ENCODE measurements around the gene TMPRSS11A.

The TMPRSS11A gene

GRCh38 chr4:67973608-67974007 is 10.3 kb upstream of the TMPRSS11A start:
- no peak for DNase-seq (ENCODE audit: extremely low read depth, low read depth)
- TF ChIP-seq CTCF (IDR thresholded peaks at IDR 0.05; ENCODE audit: low read depth, low read length) = no peak

GRCh38 chr4:67954890-67955289 is 8.4 kb downstream of the TMPRSS11A start:
- TF ChIP-seq CTCF (IDR thresholded peaks at IDR 0.05; ENCODE audit: low read depth, low read length) = no peak
- DNase-seq (ENCODE audit: extremely low read depth, low read depth) = no peak

GRCh38 chr4:67941074-67941473 is 22.2 kb downstream of the TMPRSS11A start:
- no peak for DNase-seq (ENCODE audit: extremely low read depth, low read depth)
- TF ChIP-seq CTCF (IDR thresholded peaks at IDR 0.05; ENCODE audit: low read depth, low read length) = no peak

- DNase-seq (ENCODE audit: extremely low read depth, low read depth) = no peak
- no peak for TF ChIP-seq CTCF (IDR thresholded peaks at IDR 0.05; ENCODE audit: low read depth, low read length)
These were observed 22.8 kb downstream of the TMPRSS11A start for GRCh38 chr4:67940506-67940905.

- no peak for DNase-seq (ENCODE audit: extremely low read depth, low read depth)
- no peak for TF ChIP-seq CTCF (IDR thresholded peaks at IDR 0.05; ENCODE audit: low read depth, low read length)
These were observed 24.1 kb downstream of the TMPRSS11A start for GRCh38 chr4:67939195-67939594.

GRCh38 chr4:67935888-67936287 is 27.4 kb downstream of the TMPRSS11A start:
- DNase-seq (ENCODE audit: extremely low read depth, low read depth) = no peak
- TF ChIP-seq CTCF (IDR thresholded peaks at IDR 0.05; ENCODE audit: low read depth, low read length) = no peak

GRCh38 chr4:67934628-67935027 is 28.7 kb downstream of the TMPRSS11A start:
- no peak for DNase-seq (ENCODE audit: extremely low read depth, low read depth)

More at GRCh38 chr4:67934628-67935027, 28.7 kb downstream of the TMPRSS11A start:
- no peak for TF ChIP-seq CTCF (IDR thresholded peaks at IDR 0.05; ENCODE audit: low read depth, low read length)
